HCT116 (cell line): ENCODE data around the gene WDR26.

Experiments used
- CTCF ChIP-seq, 3 experiments: fragments of 200-600 bp in 1 of 3; sonication (generic) in 1 of 3; IDR thresholded peaks in 2 of 3; conservative IDR thresholded peaks in 1 of 3; 2 replicates each; pipeline ENCODE4 v1.5.1; 2012 to 2017; ENCODE audit warnings: low read depth in 2 of 3, low read length in 2 of 3, antibody characterized with exemption in 1 of 3, borderline replicate concordance in 1 of 3, control low read depth in 1 of 3, mild to moderate bottlenecking in 1 of 3, mixed read lengths in 1 of 3, mixed run types in 1 of 3, moderate library complexity in 1 of 3; ENCODE audit not compliant: insufficient read depth in 1 of 3
- EZH2 ChIP-seq: fragments of 200-600 bp; sonication (generic); IDR thresholded peaks from 2 replicates; pipeline ENCODE4 v1.6.1; 2017; ENCODE audit warnings: antibody characterized with exemption, mixed run types
- POLR2A ChIP-seq: IDR thresholded peaks from 2 replicates; pipeline ENCODE4 v1.7.0; 2011; ENCODE audit warnings: borderline replicate concordance; ENCODE audit not compliant: insufficient read depth, insufficient read length; ENCODE audit errors: extremely low read depth
- POLR2AphosphoS5 ChIP-seq: IDR thresholded peaks from 2 replicates; pipeline ENCODE4 v1.6.1; 2011; ENCODE audit warnings: mild to moderate bottlenecking, low read depth, low read length, moderate library complexity
- RAD21 ChIP-seq: IDR thresholded peaks from 2 replicates; pipeline ENCODE4 v1.6.1; 2012; ENCODE audit warnings: low read depth, mild to moderate bottlenecking
- YY1 ChIP-seq: IDR thresholded peaks from 2 replicates; pipeline ENCODE4 v1.6.1; 2011; ENCODE audit warnings: low read length, low read depth, moderate library complexity, mild to moderate bottlenecking; ENCODE audit not compliant: insufficient replicate concordance; ENCODE audit errors: extremely low read depth
- ZFX ChIP-seq: fragments of 450-650 bp; IDR thresholded peaks from 2 replicates; pipeline ENCODE4 v1.6.1; 2017

GRCh38 chr1:224407571-224408293 is 26.9 kb downstream of the WDR26 start:
- no peak for TF ChIP-seq CTCF (IDR thresholded peaks at IDR 0.05 in 2 of 3, conservative IDR thresholded peaks at IDR 0.05 in 1 of 3; ENCODE audit: borderline replicate concordance in 1 of 3, insufficient read depth in 1 of 3, low read depth in 2 of 3, low read length in 2 of 3)
- TF ChIP-seq POLR2A, result no peak
- no peak for TF ChIP-seq EZH2
- TF ChIP-seq ZFX, result no peak
- TF ChIP-seq RAD21, result no peak
- TF ChIP-seq POLR2AphosphoS5, result no peak
- no peak for TF ChIP-seq YY1
